Measurements from ENCODE around the gene DICER1. TPM values are rescaled to one million over a fixed set of nuclear protein-coding genes. Genes with fewer than 3 reads are reported as not detected.
"Not testable (repeated sequence)": the region's sequence is repeated elsewhere in the genome, so short reads cannot be mapped to it uniquely, and the experiment has no call there.

The DICER1 gene
- total RNA-seq, 1 donor from 2014 or later, result 78.3 TPM

DNA sequence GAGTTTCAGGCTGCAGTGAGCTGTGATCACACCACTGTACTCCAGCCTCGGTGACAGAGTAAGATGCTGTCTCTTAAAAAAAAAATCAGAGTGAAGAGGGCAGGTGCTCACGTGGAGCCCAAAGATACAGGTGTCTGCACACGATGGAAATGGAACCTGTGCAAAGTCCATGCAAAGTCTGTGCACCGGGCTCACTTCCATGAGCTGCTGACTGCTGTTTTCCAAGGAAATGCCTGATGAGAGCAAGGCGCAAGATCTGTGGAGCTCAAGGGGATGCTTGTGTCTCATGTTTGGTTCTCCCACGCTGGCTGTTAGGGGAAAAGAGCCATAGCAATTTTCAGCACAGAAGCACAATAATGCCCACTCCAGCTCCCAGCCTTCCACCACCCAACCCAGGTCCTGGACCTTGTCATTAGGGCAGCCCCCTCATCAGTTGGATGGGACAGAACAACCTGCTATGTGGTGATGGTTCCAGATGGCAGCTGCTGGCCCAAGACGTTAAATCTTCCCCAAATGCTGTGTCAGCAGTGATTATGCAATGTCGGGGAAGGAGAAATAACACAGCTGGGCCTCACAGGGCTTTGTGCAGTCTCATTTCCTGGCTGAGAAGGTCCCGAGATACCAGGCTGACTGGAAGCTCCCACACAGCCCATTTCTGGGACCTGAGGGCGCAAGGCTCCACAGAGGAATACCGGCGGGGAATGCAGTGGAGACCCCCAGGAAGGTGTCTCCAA lies 27.9 kb upstream of the DICER1 start:
- no peak for DNase-seq (ENCODE audit: low spot score)

DNA sequence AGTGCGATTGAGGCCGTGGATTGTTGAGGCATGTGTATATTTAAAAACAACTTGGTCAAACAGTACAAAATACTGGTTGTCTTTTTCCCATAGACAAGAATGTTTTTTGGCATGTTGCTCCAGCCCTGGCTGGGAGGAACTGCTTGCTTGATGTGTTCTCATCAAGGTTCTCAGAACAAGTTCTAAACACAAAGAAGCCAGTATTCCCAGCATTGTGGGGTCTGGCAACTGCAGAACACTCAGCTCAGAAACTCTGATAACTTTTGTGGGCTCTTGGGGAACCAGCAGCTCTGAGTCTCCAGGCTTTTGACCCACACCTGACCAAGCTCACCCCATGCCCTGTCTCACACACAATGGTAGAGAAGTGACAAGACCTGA lies 27.1 kb upstream of the DICER1 start:
- no peak for DNase-seq (ENCODE audit: low spot score)

DNA sequence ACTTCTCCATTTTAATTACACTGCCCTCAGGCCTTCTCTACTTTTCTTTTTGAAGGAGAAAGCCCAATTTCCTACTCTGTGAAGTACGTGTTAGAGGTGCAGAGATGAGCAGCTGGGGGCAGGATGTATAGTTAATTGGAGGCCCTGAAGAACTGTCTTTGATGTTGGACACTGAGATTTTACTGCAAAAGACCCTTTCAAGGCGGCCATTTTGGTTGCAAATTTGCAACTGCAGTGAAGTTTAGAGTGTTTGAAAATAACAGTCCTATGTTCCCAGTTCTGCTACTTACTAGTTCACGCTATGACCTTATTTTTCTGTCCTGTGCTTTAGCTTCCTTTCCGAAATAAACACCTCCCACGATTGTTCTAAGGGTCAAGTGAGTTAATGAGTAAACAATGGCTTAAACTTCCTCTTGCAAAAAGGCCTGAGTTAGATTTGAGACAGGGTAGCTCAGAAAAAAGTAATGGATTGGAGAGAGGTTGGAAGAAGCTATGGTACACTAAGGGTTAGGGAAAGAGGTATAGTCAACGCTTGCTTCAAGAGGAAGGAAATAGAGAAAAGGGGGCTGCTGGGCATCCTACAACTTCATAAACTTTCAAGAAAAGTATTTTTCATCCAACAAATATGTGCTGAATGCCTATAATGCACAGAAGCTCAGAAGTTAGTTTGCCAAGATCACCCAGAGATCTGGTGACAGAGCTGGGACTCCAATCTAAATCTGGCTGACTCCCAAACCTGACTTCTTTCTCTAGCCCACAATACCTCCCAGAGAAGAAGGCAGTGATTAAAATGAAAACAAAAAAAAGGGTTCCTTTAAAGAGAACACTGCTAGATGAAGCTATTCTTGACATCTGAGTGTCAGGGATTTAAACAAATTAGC lies 26.4 kb upstream of the DICER1 start:
- no peak for DNase-seq (ENCODE audit: low spot score)

DNA sequence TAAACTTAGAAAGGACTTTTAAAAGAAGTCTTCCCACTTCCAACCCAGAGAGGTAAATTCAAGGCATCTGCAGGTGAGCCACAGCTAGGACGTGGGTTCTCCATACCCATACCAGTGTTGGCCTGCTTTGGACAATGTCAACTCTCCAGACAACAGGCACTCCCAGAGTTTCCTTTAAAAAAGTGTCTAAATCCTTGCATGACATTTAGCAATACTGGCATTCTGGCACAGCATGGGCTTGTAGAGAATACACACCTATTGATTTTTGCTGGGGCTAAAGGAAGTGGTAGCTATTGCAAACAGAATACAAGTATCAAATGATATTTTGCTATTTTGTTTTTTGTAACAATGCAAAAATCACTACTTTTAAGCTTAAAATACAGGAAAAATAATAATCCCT lies 25.8 kb upstream of the DICER1 start:
- DNase-seq (ENCODE audit: low spot score), result no peak

GRCh38 chr14:95182379-95182778 lies 25.1 kb upstream of the DICER1 start:
- DNase-seq (ENCODE audit: low spot score), result no peak

GRCh38 chr14:95180966-95181741 lies 23.8 kb upstream of the DICER1 start:
- no peak for DNase-seq (ENCODE audit: low spot score)

- DNase-seq (ENCODE audit: low spot score), result not testable (repeated sequence)
These were observed 18.3 kb upstream of the DICER1 start for GRCh38 chr14:95175670-95176069.

GRCh38 chr14:95174184-95174792 lies 17.0 kb upstream of the DICER1 start:
- DNase-seq (ENCODE audit: low spot score), result no peak

DNA sequence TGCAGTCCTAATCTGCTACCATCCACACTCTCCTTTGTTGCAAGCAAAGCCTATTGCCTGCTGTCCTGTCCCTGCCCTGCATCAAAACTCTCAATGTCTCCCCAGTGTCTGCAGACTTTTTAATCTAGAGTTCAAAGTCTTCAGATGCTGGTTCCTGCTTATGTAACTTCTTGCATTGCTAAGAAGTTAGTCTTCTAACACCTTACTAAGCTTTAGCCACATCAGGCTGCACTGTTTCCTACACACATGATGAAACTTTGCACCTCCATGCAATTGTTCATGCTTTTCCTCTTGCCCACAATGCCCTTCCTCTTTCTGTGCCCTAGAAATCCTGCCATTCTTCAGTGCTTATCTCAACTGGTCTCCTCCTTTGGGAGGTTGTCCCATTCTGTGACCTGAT lies 16.2 kb upstream of the DICER1 start:
- DNase-seq (ENCODE audit: low spot score), result no peak

GRCh38 chr14:95167177-95167576 lies 9.8 kb upstream of the DICER1 start:
- no peak for DNase-seq (ENCODE audit: low spot score)

DNA sequence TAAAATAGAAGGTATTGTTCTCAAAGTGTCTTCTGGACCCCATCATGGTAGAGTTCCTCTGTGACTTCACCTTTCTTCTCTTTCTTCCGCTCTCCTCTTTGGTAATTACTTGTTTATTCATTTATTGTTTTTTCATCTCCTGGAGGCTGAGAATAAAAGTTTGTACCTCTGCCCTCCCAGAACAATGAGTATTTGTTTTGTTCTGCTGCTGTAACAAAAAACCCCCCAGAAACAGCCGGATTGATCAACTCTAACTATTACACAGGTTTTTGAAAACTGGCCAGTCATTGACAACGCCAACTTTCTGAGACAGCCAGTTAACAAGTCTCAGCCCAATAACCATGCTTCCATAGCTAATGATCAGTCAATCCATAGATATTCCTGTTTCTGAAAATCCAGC lies 8.2 kb upstream of the DICER1 start:
- no peak for DNase-seq (ENCODE audit: low spot score)

DNA sequence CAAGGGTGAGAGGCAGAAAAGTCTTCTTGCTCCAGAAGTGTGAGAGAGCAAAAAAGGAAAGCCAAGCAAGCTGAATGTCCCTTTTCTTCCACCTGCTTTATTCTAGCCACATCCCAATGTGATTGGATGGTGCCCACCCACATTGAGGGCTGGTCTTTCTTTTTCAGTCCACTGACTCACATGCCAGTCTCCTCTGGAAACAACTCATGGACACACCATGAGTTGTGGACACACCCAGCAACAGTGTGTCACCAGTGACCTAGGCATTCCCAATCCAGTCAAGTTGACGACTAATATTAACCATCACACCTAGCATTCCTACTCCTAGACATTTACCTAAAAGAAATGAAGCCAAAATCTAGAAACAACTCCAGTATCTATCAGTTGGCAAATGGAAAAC lies 7.2 kb upstream of the DICER1 start:
- no peak for DNase-seq (ENCODE audit: low spot score)

- DNase-seq (ENCODE audit: low spot score), result no peak
These were observed 6.3 kb upstream of the DICER1 start for GRCh38 chr14:95163666-95164065.

DNA sequence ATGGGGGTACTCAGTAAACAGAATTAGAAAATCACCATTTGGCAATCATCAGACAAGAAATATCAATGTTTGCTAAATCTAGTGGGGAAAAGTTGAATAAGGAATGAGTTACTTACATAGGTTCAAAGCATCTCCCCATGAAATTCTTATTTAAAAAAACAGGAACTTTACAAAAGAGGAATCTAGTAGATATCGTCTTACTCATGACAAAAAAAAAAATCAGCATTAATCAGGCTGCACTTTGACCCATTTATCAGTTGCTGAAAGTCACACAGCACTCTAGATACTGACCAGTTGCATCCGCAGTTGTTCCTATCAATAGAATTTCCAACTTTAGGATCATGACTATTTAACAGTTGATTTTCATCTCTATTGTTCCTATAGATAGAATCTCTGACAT lies 5.8 kb upstream of the DICER1 start:
- no peak for DNase-seq (ENCODE audit: low spot score)

GRCh38 chr14:95162641-95163040 lies 5.3 kb upstream of the DICER1 start:
- no peak for DNase-seq (ENCODE audit: low spot score)

GRCh38 chr14:95157048-95157326 lies 342 bp downstream of the DICER1 start:
- DNase-seq (ENCODE audit: low spot score), result no peak

DNA sequence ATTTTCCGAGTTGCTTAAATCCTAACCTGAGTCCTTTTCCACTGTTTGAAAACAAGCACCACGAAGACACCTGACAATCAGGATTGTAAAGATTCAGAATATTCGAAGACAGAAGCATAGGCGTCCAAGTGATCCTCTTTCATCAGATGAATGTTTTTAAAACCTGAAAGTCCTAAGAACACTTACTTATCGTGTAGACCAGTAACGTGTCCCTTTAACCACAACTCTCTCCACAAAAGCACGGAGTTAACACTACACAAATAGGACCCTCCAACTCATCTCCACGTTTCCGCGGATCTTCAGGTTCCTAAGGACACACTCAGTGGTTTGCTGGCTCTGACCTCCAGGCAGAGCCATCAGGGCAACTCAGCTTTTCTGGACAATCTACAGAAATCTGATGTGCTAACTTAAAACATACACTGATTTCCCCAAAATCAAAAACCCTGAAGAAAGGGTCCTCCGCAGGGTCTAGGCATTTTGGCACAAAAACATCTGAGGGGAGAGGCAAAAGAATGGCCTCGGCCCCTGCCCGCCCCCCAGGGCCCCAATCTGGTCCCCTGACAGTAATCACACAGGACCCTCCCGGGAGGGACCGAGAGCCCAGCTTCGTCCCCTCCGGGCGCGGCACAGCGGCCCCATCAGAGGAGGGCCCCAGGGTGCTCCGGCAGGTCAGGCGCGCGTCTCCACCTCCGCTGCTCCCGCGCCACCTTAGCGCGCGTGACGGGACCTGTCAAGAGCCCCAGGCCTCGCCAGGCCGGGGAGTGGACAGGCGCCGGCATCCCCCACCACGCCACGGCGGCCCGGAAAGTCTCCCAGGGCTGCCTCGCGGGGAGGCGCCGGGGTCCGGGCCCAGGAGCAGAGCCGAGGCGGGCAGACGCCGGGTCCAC lies 925 bp downstream of the DICER1 start:
- no peak for DNase-seq (ENCODE audit: low spot score)

- no peak for DNase-seq (ENCODE audit: low spot score)
These were observed 2.3 kb downstream of the DICER1 start for GRCh38 chr14:95155045-95155444.

GRCh38 chr14:95153866-95154265 lies 3.5 kb downstream of the DICER1 start:
- no peak for DNase-seq (ENCODE audit: low spot score)

DNA sequence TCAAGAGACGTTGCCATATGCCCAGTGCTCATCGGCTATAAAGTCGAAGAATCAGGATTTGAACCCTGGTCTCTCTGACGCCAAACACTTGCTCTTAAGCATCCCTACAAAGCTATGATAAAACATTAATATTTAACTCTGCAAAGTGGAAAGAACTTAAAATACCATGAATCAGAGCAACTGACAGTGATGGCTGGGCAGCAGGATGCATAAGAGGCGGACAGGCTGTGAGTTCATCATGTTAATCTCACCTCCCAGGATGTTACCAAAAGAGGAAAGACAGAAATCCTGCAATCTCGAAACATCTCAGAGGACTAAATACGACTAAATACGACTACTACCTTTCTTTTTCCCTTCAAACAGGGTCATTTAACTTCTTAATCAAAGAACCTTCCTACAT lies 5.8 kb downstream of the DICER1 start:
- no peak for DNase-seq (ENCODE audit: low spot score)

DNA sequence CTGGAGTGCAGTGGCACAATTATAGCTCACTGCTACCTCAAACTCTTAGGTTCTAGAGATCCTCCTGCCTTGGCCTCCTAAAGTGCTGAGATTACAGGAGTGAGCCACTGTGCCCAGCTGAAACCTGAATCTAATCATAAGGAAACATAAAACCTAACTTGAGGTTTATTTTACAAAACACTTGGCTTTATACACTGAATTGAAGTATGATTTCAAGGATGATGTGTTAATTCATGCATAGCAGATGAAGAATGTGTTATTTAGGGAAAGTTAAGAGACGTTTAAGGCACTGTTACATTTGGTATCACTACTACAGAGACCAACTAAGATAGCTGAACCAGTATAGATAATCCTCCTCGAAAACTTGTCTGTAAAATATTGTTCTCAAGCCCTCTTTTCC lies 6.4 kb downstream of the DICER1 start:
- DNase-seq (ENCODE audit: low spot score), result no peak
